Caco-2 (cell line): ENCODE measurements around the gene PPP1R3D. TPM values are rescaled to one million over a fixed set of nuclear protein-coding genes. Genes with fewer than 3 reads are reported as not detected.

Experiments used
- Bru-seq: library from RNA; stranded (reverse); fragments of 400-500 nt; gene quantifications from one replicate; lab custom pipeline; 2021; lab: Mats Ljungman, UMichigan
- BruChase-seq, 2 experiments: library from RNA; stranded (reverse); fragments of 400-500 nt; gene quantifications; one replicate each; lab custom pipeline; 2021; lab: Mats Ljungman, UMichigan
- BruUV-seq: library from RNA; stranded (reverse); fragments of 400-500 nt; replicated peaks from 2 replicates; lab custom pipeline; 2021; lab: Mats Ljungman, UMichigan
- CTCF ChIA-PET: fragments of 300-600 bp; sonication (Branson Sonifier 250); formaldehyde crosslinking; loops from one replicate; lab custom pipeline; 2022; ENCODE audit warnings: antibody characterized with exemption; lab: Charles Lee
- POLR2A ChIA-PET: fragments of 300-600 bp; sonication (Branson Sonifier 250); formaldehyde crosslinking; loops from one replicate; lab custom pipeline; 2022; ENCODE audit warnings: antibody characterized with exemption; lab: Charles Lee
- DNase-seq, 2 experiments: peaks; one replicate each; pipeline versions ENCODE4 v3.0.0 to v3.0.0-alpha.2; 2020 to 2022
- H3K27me3 ChIP-seq: replicated peaks from 2 replicates; pipeline ENCODE4 v1.6.0; 2011; ENCODE audit warnings: low read length; ENCODE audit not compliant: control insufficient read depth, insufficient read depth
- H3K36me3 ChIP-seq: 2 replicates; pipeline ENCODE4 v1.5.1; 2011; ENCODE audit warnings: low read length; ENCODE audit not compliant: control insufficient read depth, insufficient read depth
- H3K4me1 ChIP-seq: fragments of 250-450 bp; sonication (Bioruptor Pico); 2 replicates; pipeline ENCODE4 v1.5.1; 2020; ENCODE audit warnings: mild to moderate bottlenecking
- H3K4me3 ChIP-seq: 2 replicates; pipeline ENCODE4 v1.5.1; 2011; ENCODE audit warnings: low read depth, mild to moderate bottlenecking, control low read depth, low read length
- H3K9me3 ChIP-seq: fragments of 250-450 bp; sonication (Bioruptor Pico); 2 replicates; pipeline ENCODE4 v1.5.1; 2020; ENCODE audit warnings: mild to moderate bottlenecking, moderate library complexity
- H3K27ac Mint-ChIP-seq: one replicate; pipeline ENCODE4 v1.8.0; 2022; ENCODE audit warnings: mixed read lengths; ENCODE audit not compliant: unreplicated experiment
- H3K27me3 Mint-ChIP-seq: one replicate; pipeline ENCODE4 v1.8.0; 2022; ENCODE audit warnings: mixed read lengths; ENCODE audit not compliant: insufficient read depth, unreplicated experiment
- H3K36me3 Mint-ChIP-seq: one replicate; pipeline ENCODE4 v1.8.0; 2022; ENCODE audit warnings: mild to moderate bottlenecking, mixed read lengths; ENCODE audit not compliant: insufficient read depth, unreplicated experiment
- H3K4me1 Mint-ChIP-seq: one replicate; pipeline ENCODE4 v1.8.0; 2022; ENCODE audit warnings: low read depth, mixed read lengths; ENCODE audit not compliant: unreplicated experiment
- H3K4me3 Mint-ChIP-seq: one replicate; pipeline ENCODE4 v1.8.0; 2022; ENCODE audit warnings: mild to moderate bottlenecking, moderate library complexity, mixed read lengths; ENCODE audit not compliant: unreplicated experiment
- H3K9me3 Mint-ChIP-seq: one replicate; pipeline ENCODE4 v1.8.0; 2022; ENCODE audit warnings: mixed read lengths; ENCODE audit not compliant: unreplicated experiment
- CTCF ChIP-seq, 2 experiments: fragments of 200-600 bp in 1 of 2; IDR thresholded peaks; 1 replicate in 1 of 2; 2 replicates in 1 of 2; pipeline versions ENCODE4 v1.5.1 to v1.8.0; 2011 to 2022; ENCODE audit warnings: antibody characterized with exemption in 1 of 2, control low read depth in 1 of 2, inconsistent platforms in 1 of 2, low read depth in 1 of 2, low read length in 1 of 2, mild to moderate bottlenecking in 1 of 2, moderate library complexity in 1 of 2; ENCODE audit not compliant: insufficient read depth in 1 of 2, severe bottlenecking in 1 of 2, unreplicated experiment in 1 of 2
- intact Hi-C: fragments of 100-400 bp; cut with micrococcal nuclease; formaldehyde crosslinking; loops from one replicate; pipeline ENCODE4 v1.10.0; 2022; ENCODE audit not compliant: unreplicated experiment
- long read RNA-seq: library from polyadenylated mRNA; stranded (forward); transcript quantifications from one replicate; pipeline ENCODE4 v2.0.0, GENCODE V29; 2022
- total RNA-seq: library from RNA; stranded (reverse); gene quantifications from 2 replicates; pipeline ENCODE4 v1.2.3, GENCODE V29; 2022

The PPP1R3D gene
- total RNA-seq (10.4 TPM in 2 replicates), Bru-seq, nascent RNA (percentile 89 among the genes with signal in this experiment), BruChase-seq, experiment 1, labeled RNA remaining after a 2-hour chase (percentile 93 among the genes with signal in this experiment), BruChase-seq, experiment 2, labeled RNA remaining after a 6-hour chase (percentile 63 among the genes with signal in this experiment)
- long read RNA-seq, transcript PPP1R3D-201 (1 exons, 3,630 nt): major isoform, 11 of 11 reads
- long read RNA-seq, partial matches to known transcripts: 0 of 11 reads
- long read RNA-seq, other reads (novel, unspliced or antisense): 0 of 11 reads

GRCh38 chr20:59940129-59940955, at the start of gene PPP1R3D, which contains the start of gene FAM217B:
PPP1R3D (minus strand) TSS chr20:59940305; CDS start chr20:59939931, 374 bp downstream.
FAM217B (plus strand) TSS chr20:59940389; CDS start chr20:59943944, 3,555 bp downstream.
- intact Hi-C loops: loop anchor here (1.0 to 10.0 kb wide), 3 partner anchors 17 to 424 kb away; no protein-coding TSS in a partner anchor
- CTCF ChIA-PET: interaction anchor here (0.6 to 2.4 kb wide), 18 partner anchors 8 to 157 kb away, joined by 3 to 31 read pairs (median 4); no protein-coding TSS in a partner anchor
- Mint-ChIP-seq H3K9me3 (no peaks in the 10 kb centered on the region), H3K27ac (peak within 1 kb of the TSS; percentile 97), H3K4me1 (peaks cover 24% of the 10 kb centered on the region), H3K27me3 (no peaks in the 10 kb centered on the region), H3K4me3 (peak within 1 kb of the TSS; percentile 99), H3K36me3 (peaks cover 45% of the 10 kb centered on the region)
- DNase-seq: peak; percentile 99 to 100
- H3K4me3 ChIP-seq: peak within 1 kb of the TSS; percentile 75
- H3K36me3 ChIP-seq: no peaks in the 10 kb centered on the region
- POLR2A ChIA-PET: interaction anchor here (0.5 to 1.4 kb wide), 13 partner anchors 9 to 1247 kb away, joined by 3 to 14 read pairs (median 4); partner anchors contain the start of genes ATP5F1E and CDH26
- H3K27me3 ChIP-seq: no peaks in the 10 kb centered on the region
- peaks cover 13% of the 10 kb centered on the region for H3K4me1 ChIP-seq
- TF ChIP-seq CTCF (IDR thresholded peaks at IDR 0.05; ENCODE audit: insufficient read depth in 1 of 2, low read depth in 1 of 2, low read length in 1 of 2, severe bottlenecking in 1 of 2, unreplicated experiment in 1 of 2): peak; percentile 41 to 50
- BruUV-seq: no TSS peak
- no peaks in the 10 kb centered on the region for H3K9me3 ChIP-seq

- no peak overlapping the region for H3K4me3 ChIP-seq
- no peaks in the 10 kb centered on the region for H3K27me3 Mint-ChIP-seq
- H3K9me3 Mint-ChIP-seq: peaks cover 9% of the 10 kb centered on the region
- H3K27ac Mint-ChIP-seq: no peak overlapping the region
- H3K4me1 ChIP-seq: peaks cover 5% of the 10 kb centered on the region; the same call in 1 of the 2 replicates
- BruUV-seq: no TSS peak
- POLR2A ChIA-PET: no interaction called here
- no peaks in the 10 kb centered on the region for H3K36me3 ChIP-seq
- H3K36me3 Mint-ChIP-seq: no peaks in the 10 kb centered on the region
- TF ChIP-seq CTCF (IDR thresholded peaks at IDR 0.05; ENCODE audit: insufficient read depth in 1 of 2, low read depth in 1 of 2, low read length in 1 of 2, severe bottlenecking in 1 of 2, unreplicated experiment in 1 of 2): no peak
- no peaks in the 10 kb centered on the region for H3K27me3 ChIP-seq
- no peaks in the 10 kb centered on the region for H3K9me3 ChIP-seq
- peaks cover 6% of the 10 kb centered on the region for H3K4me1 Mint-ChIP-seq
- intact Hi-C loops: loop anchor here (5.0 kb wide), 1 partner anchor 41 kb away; no protein-coding TSS in a partner anchor
- no peak overlapping the region for H3K4me3 Mint-ChIP-seq
- DNase-seq: peak in 1 of 2 experiments; percentile 49
- CTCF ChIA-PET: interaction anchor here (0.6 to 2.0 kb wide), 4 partner anchors 22 to 197 kb away, joined by 4 to 9 read pairs (median 6); no protein-coding TSS in a partner anchor
Measured at GRCh38 chr20:59988141-59988540, 48.0 kb upstream of the PPP1R3D start.
